ENCODE results near the gene MAPKAPK5. TPM values are rescaled to one million over a fixed set of nuclear protein-coding genes. Genes with fewer than 3 reads are reported as not detected.
"Not testable (repeated sequence)": the region's sequence is repeated elsewhere in the genome, so short reads cannot be mapped to it uniquely, and the experiment has no call there.

The MAPKAPK5 gene
- total RNA-seq, 4 donors from 2014 or later = 20.0 to 53.7 (median 43.1) TPM

GRCh38 chr12:111803851-111804250, 38.2 kb upstream of the MAPKAPK5 start:
- TF ChIP-seq CTCF (IDR thresholded peaks at IDR 0.05) (no peak), POLR2A (IDR thresholded peaks at IDR 0.05) (no peak)

GRCh38 chr12:111806304-111806703, 35.7 kb upstream of the MAPKAPK5 start:
- no peaks in the 10 kb centered on the region for H3K4me1 ChIP-seq
- intact Hi-C loops (cut with DNase I; ENCODE audit: low total_unique reads) = no loop called here
- no peak overlapping the region for H3K4me3 ChIP-seq
- H3K9me3 ChIP-seq = no peaks in the 10 kb centered on the region
- no peaks in the 10 kb centered on the region for H3K36me3 ChIP-seq
- DNase-seq = no peak
- no peak for TF ChIP-seq POLR2A (IDR thresholded peaks at IDR 0.05)
- TF ChIP-seq CTCF (IDR thresholded peaks at IDR 0.05) = no peak
- H3K27me3 ChIP-seq = no peaks in the 10 kb centered on the region
- no peak overlapping the region for H3K27ac ChIP-seq

More at GRCh38 chr12:111803851-111804250, 38.2 kb upstream of the MAPKAPK5 start:
- intact Hi-C loops (cut with DNase I; ENCODE audit: low total_unique reads) = no loop called here
- no peaks in the 10 kb centered on the region for H3K4me1 ChIP-seq
- no peak overlapping the region for H3K27ac ChIP-seq
- H3K4me3 ChIP-seq = no peak overlapping the region
- no peak for DNase-seq
- H3K9me3 ChIP-seq = no peaks in the 10 kb centered on the region
- no peaks in the 10 kb centered on the region for H3K36me3 ChIP-seq
- H3K27me3 ChIP-seq = no peaks in the 10 kb centered on the region

- TF ChIP-seq CTCF (IDR thresholded peaks at IDR 0.05) = no peak
- TF ChIP-seq POLR2A (IDR thresholded peaks at IDR 0.05) = no peak
- H3K4me3 ChIP-seq = no peak overlapping the region
Observed at GRCh38 chr12:111807232-111807631, 34.8 kb upstream of the MAPKAPK5 start.

GRCh38 chr12:111812881-111813741, 28.9 kb upstream of the MAPKAPK5 start:
- Histone ChIP-seq H3K9me3 (no peaks in the 10 kb centered on the region), H3K36me3 (no peaks in the 10 kb centered on the region), H3K27me3 (no peaks in the 10 kb centered on the region), H3K4me1 (no peaks in the 10 kb centered on the region), H3K4me3 (no peak overlapping the region), H3K27ac (no peak overlapping the region)
- intact Hi-C loops (cut with DNase I; ENCODE audit: low total_unique reads) = loop anchor here (5.0 kb wide), 1 partner anchor 56 kb away; no protein-coding TSS in a partner anchor
- TF ChIP-seq CTCF (IDR thresholded peaks at IDR 0.05) = peak; percentile 80 to 91 (median 84)
- no peak for TF ChIP-seq POLR2A (IDR thresholded peaks at IDR 0.05)
- DNase-seq = peak; percentile 82 to 89

More at GRCh38 chr12:111807232-111807631, 34.8 kb upstream of the MAPKAPK5 start:
- no peaks in the 10 kb centered on the region for H3K9me3 ChIP-seq
- H3K27me3 ChIP-seq = no peaks in the 10 kb centered on the region
- peak in 1 of 2 donors; percentile 6 for DNase-seq
- intact Hi-C loops (cut with DNase I; ENCODE audit: low total_unique reads) = no loop called here
- no peak overlapping the region for H3K27ac ChIP-seq
- no peaks in the 10 kb centered on the region for H3K4me1 ChIP-seq
- no peaks in the 10 kb centered on the region for H3K36me3 ChIP-seq

GRCh38 chr12:111816065-111816615, 25.9 kb upstream of the MAPKAPK5 start:
- intact Hi-C loops (cut with DNase I; ENCODE audit: low total_unique reads) = no loop called here
- Histone ChIP-seq H3K4me3 (no peak overlapping the region), H3K27ac (no peak overlapping the region), H3K27me3 (no peaks in the 10 kb centered on the region), H3K4me1 (no peaks in the 10 kb centered on the region), H3K9me3 (no peaks in the 10 kb centered on the region), H3K36me3 (no peaks in the 10 kb centered on the region)
- TF ChIP-seq CTCF (IDR thresholded peaks at IDR 0.05) = no peak
- TF ChIP-seq POLR2A (IDR thresholded peaks at IDR 0.05) = no peak
- no peak for DNase-seq

- H3K4me3 ChIP-seq; H3K27ac ChIP-seq; H3K27me3 ChIP-seq; intact Hi-C loops (cut with DNase I; ENCODE audit: low total_unique reads); H3K9me3 ChIP-seq; H3K4me1 ChIP-seq; DNase-seq; H3K36me3 ChIP-seq: not testable (repeated sequence)
Observed at GRCh38 chr12:111816898-111817297, 25.1 kb upstream of the MAPKAPK5 start.

All from uterus (tissue), 4 donors.